Renal cortical epithelial cell (primary cell): Measurements from ENCODE around the gene GSG1L2. TPM values are rescaled to one million over a fixed set of nuclear protein-coding genes. Genes with fewer than 3 reads are reported as not detected.

Experiments
- DNase-seq: peaks from one replicate; pipeline ENCODE4 v3.0.0-alpha.2; 2011; ENCODE audit warnings: low read depth
- total RNA-seq: library from RNA; depleted of rRNA; stranded (reverse); fragments of >200 nt; gene quantifications from 2 replicates; pipeline ENCODE4 v1.2.3, GENCODE V29; 2014

The GSG1L2 gene
- total RNA-seq, 1 donor from 2014 or later = not detected

DNA sequence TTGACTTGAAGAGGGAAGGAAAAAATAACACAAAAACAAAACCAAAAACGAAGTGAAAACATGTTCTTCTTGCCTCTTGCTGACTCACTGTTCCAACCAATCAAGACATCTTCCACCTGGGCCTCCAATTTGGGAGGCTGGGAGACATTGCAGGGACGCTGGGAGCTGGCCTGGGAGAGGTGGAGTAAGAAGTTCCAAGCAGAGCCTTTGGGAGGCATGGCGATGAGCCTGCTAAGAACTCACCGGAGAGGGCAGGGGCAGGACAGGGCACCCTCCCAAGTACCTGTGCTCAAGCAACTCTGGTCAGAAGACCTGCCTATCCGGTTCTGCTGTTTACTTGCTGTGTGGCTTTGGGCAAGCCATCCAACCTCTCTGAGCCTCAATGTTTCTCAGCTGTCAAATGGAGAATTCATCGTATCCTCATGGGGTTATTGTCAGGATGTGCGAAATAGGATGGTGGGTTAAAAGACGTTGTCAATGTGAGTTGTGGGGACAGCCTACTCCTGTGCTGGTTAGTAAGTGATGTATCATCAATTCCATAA lies 3.0 kb upstream of the GSG1L2 start:
- no peak for DNase-seq

DNA sequence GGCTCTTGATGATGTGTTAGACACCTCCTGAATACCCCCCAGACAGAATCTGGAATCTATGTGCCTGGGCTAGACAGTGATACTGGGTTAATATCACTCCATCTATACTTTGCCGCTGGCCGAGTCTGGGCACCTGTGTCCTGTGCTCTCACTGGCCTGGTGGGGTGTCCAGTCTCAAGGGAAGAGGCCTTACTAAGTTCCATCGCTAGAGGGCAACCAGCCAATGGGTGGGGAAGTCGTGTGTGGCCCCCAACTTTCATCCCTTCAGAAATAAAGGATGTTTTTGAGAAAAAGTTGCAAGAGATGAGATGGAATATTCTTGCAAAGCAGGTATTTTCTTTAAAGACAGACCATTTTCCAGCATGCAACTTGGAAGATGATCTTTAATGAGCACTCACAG lies 2.2 kb upstream of the GSG1L2 start:
- no peak for DNase-seq

DNA sequence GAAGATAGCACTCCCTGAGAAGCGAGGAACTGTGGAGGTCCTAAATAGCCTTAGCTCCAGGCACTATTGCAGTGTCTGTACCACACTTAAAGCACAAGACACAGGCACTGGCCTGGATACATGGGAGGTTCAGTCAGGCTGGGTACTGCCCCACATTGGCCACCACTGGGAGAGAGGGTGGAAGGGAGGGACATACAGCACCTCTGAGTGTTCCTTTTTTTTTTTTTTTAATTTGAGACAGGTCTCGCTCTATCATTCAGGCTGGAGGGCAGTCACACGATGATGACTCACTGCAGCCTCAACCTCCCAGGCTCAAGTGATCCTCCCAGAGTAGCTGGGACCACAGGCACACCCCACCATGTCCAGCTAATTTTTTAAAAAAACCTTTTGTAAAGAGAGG lies 1.4 kb downstream of the GSG1L2 start:
- DNase-seq = no peak

DNA sequence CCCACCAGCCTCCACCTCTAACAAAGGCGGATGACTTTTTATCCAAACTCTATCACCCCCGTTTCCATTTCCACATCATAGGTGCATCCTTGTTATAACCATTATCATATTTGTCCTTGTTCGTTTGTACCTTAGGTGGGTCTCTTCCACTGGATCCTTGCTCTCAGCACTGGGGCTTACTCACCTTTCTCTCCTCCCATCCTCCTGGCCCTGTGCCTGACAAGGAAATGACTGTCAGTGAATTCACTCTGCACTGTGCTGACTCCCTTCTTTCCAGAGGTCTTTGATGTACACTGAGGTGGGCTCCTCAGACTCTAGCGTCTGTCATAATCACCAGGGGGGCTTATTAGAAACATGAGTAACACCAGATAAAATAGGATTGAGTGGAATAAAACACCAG lies 3.1 kb downstream of the GSG1L2 start:
- DNase-seq = no peak

- peak; percentile 66 for DNase-seq
Observed at GRCh38 chr17:9817086-9817485, 4.8 kb downstream of the GSG1L2 start.

- no peak for DNase-seq
Observed at GRCh38 chr17:9816472-9816871, 5.4 kb downstream of the GSG1L2 start.

DNA sequence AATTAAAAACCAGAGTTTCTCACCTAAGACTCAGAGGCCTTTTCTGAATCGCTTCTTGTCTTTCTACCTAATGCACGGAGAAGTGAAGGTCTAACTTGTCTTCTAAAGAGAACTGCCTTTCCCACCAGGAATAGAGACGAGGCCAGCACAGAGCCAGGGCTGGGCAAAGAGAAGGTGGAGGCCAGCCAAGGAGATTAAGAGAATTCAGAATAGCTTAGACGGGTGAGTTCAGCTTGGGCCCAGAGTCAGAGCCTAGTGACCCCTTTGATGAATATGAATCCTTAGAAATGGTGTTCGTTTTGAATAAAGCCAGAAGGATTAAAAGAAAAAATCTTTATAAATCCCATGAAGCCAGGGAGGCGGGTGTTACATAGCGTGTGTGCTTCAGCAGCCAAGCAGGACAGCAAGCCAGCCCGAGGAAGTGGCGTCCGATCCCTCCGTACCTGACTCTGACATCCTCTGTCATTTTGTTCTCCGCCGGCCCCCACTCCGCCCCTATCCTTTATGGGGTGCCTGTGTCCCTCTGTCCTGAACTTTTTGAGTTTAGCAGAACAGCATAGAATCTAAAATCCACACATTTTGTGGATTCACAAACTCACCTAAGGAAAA lies 7.4 kb downstream of the GSG1L2 start:
- DNase-seq = no peak

GRCh38 chr17:9813166-9813565 lies 8.7 kb downstream of the GSG1L2 start:
- no peak for DNase-seq

GRCh38 chr17:9811537-9811936 lies 10.3 kb downstream of the GSG1L2 start:
- DNase-seq = no peak

GRCh38 chr17:9811086-9811485 lies 10.8 kb downstream of the GSG1L2 start:
- no peak for DNase-seq

GRCh38 chr17:9810100-9810949 lies 11.6 kb downstream of the GSG1L2 start:
- no peak for DNase-seq

DNA sequence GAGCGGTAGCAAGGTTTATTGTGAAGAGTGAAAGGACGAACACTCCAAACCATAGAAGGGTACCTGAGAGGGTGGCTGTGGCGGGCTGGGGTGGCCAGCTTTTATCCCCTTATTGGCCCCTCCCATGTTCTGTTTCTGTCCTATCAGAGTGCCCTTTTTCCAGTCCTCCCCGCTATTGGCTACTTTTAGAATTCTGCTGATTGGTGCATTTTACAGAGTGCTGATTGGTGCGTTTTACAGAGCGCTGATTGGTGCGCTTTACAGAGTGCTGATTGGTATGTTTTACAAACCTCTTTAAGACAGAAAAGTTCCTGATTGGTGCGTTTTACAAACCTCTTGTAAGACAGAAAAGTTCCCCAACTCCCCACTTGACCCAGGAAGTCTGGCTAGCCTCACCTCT lies 12.5 kb downstream of the GSG1L2 start:
- no peak for DNase-seq

DNA sequence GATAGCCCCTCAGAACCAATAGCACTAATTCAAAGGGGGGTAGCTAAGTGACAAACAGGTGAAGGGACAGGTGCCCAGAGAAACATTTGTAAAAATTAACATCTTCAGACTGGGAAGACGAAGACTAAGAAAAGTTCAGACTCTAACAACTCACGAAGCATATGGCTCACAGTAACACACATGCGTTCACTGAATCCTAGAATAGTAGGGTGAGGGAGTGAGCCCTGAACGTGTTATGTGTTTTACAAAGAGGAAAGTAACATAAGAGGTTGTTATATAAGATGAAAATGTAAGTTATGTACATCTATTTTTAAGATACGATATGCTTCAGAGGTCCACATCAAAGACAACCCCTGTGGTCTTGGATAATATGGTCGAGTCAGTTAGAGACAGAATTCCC lies 15.2 kb downstream of the GSG1L2 start:
- no peak for DNase-seq

DNA sequence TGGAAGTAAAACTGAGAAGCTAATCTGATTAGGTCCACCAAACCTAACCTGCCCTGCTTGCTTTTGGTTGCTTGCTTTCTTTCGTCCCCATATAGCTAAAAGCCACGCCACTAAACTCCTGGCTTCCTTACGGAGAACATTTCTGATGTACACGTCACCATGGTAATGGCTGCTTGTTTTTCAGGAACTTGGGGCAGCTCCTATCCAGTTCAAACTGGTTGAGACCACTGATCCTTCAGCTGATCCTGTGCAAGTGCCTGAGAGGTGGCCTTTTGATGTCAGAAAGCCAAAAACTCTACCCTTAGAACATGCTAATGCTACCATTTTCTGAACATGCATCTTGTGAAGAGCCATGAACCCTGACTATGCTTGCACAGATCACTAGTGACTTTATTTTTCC lies 16.1 kb downstream of the GSG1L2 start:
- DNase-seq = no peak

DNA sequence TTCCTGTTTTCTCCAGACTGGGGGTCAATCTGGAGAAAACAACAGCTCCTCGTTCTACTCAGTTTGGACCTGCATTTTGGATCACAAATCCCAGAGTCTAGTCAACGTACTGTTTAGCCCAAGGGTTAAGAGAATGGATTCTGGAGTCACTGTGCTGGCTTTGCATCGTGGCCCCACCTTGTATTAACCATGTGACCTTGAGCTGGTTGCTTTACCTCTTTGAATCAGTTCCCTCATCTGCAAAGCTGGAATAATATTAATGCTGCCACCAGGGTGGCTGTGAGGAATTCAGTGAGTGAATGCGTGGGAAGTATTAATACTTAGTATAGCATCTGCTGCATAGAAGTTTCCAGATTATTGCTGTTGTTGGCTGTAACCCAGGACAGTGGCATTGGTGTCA lies 19.2 kb downstream of the GSG1L2 start:
- DNase-seq = no peak

DNA sequence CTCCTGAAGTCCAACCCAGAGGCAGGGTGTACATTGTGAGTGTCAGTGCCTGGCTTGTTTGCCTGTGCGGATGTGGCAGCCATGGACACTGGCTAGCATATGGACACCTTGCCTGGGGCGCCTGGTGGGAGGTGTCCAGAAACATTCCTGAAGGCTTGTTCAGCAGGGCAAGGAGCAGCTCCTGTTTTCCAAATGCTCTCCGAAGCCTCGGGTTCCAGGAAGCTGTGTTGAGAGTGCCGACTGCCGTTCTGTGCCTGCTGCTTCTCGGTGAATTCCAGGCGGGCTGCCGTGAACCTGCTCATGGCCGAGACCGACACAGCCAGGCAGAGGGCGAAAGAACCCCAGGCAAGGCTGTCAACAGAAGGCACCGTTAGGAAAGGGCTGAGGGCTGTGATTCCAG lies 19.6 kb downstream of the GSG1L2 start:
- DNase-seq = no peak

- DNase-seq = no peak
Observed at GRCh38 chr17:9801505-9801904, 20.4 kb downstream of the GSG1L2 start.

GRCh38 chr17:9798724-9799123 lies 23.2 kb downstream of the GSG1L2 start:
- DNase-seq = no peak

GRCh38 chr17:9798008-9798407 lies 23.9 kb downstream of the GSG1L2 start:
- no peak for DNase-seq

DNA sequence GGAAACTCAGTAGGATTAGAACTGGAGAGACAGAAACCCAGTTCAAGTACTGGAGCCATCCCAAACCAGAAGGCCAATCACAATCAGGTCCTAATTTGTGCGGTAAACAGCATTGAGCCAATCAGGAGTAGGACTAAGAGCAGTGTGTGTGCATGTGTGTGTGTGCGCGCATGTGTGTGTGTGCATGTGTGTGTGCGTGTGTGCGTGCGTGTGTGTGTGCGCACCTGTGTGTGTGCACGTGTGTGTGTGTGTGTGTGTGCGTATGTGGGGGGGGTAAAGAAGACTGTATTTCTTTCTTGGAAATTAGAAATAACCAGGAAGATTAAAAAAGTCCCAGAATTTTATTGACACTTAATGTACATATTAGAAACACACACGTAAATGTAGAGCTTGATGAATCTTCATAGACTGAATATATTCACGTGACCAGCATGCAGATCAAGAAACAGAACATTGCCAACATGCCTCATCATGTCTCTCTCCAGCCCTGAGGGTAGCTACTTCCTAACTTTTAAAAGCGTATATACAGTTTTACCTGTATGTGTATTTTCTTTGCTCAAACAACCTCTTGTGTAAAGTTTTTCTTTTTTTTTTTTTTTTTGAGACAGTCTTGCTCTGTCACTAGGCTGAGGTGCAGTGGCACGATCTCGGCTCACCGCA lies 29.6 kb downstream of the GSG1L2 start:
- DNase-seq = no peak

DNA sequence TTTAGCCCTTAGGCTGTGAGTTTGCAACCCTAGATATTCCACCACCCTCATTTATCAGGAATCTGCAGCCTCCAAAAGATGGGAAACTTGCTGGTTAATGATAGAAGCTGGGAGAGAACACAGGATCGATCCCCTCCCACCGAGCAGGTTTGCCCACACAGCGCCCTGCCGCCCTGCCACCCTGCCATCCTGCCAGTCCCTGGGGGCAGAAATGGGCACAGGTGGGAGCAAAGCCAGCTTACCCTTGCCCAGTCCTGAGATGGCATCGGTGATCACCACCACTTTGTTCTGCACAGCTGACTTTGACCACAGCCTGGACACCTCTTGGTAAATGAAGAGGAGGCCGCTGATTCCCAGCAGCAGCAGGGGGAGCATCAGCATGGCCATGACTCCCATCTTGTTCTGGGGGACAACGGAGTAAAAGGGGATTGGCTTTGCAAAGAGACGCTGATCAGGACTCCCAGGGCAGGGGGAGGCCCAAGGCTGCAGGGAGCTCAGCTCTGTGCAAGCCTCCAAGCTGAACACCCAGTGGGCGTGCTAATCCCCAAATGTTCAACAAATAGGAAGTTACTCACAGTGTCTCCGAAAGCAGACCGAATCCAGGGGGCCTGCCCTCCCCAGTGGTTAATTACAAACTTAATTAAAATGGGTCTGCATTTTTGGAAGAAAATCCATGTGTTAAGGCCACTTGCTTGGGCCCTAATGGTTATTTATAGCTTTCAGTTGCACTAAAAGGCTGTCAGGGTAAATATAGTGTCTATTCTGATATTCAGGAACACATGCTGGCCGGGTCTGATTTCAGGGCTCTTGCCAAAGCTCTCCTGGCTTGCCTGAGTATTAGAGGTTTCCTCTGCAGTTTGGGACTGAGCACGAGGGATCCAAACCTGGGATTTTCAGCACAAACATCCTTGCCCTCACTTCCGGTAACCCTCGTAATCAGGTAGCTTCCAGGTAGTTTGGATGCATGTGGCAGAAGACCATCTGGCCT lies 30.7 kb downstream of the GSG1L2 start, which contains the start of gene DHRS7C:
TSS of gene DHRS7C (minus strand) at position 704 of the 988 bp plus-strand sequence. CDS start at position 396, 308 bp downstream.
- DNase-seq = no peak
